Muscle of leg (tissue), 11 donors: ENCODE results near the gene EPC2. TPM values are rescaled to one million over a fixed set of nuclear protein-coding genes. Genes with fewer than 3 reads are reported as not detected.
A peak's percentile ranks its signal among the peaks of the same experiment; 100 is the strongest.

Experiments
- DNase-seq: peaks from one replicate; pipeline ENCODE4 v3.0.0; 2013
- H3K27ac ChIP-seq: one replicate; pipeline ENCODE4 v1.5.1; 2013; ENCODE audit warnings: mild to moderate bottlenecking, low read length, control low read depth
- H3K27me3 ChIP-seq: one replicate; pipeline ENCODE4 v1.6.1; 2013; ENCODE audit warnings: low read length; ENCODE audit not compliant: control insufficient read depth, insufficient read depth
- H3K36me3 ChIP-seq: one replicate; pipeline ENCODE4 v1.6.1; 2013; ENCODE audit warnings: low read length; ENCODE audit not compliant: control insufficient read depth, insufficient read depth
- H3K4me1 ChIP-seq: one replicate; pipeline ENCODE4 v1.6.1; 2013; ENCODE audit warnings: low read length; ENCODE audit not compliant: control insufficient read depth, insufficient read depth
- H3K4me3 ChIP-seq: one replicate; pipeline ENCODE4 v1.5.1; 2013; ENCODE audit warnings: low read length, control low read depth
- H3K9me3 ChIP-seq: replicated peaks from 2 replicates; pipeline ENCODE4 v1.6.1; 2013; ENCODE audit warnings: low read depth, low read length; ENCODE audit not compliant: control insufficient read depth
- WGBS: methylation state at CpG from one replicate; pipeline ENCODE4 v1.1.5; 2013; ENCODE audit warnings: missing lambda C conversion rate; ENCODE audit not compliant: insufficient coverage; 5-methylcytosine and 5-hydroxymethylcytosine counted together
- polyA plus RNA-seq, 8 donors: library from polyadenylated mRNA; unstranded; fragments of 120-200 nt; gene quantifications; one replicate each; pipeline versions ENCODE4 v1.2.1 to v1.2.3, GENCODE V29; 2013; ENCODE audit warnings: inconsistent platforms in 1 of 8, low replicate concordance in 1 of 8; ENCODE audit not compliant: insufficient read length in 8 of 8, insufficient read depth in 1 of 8
- total RNA-seq: library from RNA; stranded (reverse); fragments of 120-200 nt; gene quantifications from one replicate; pipeline ENCODE4 v1.2.4, GENCODE V29; 2013

Gene EPC2
- total and polyA plus RNA-seq, 9 donors, result 18.9 to 30.0 (median 24.4) TPM

GRCh38 chr2:148819019-148819585 lies 174.6 kb downstream of the EPC2 start:
- WGBS, result no CpG with 5 or more reads among the region's 4 CpGs
- Histone ChIP-seq H3K4me1 (no peaks in the 10 kb centered on the region), H3K27me3 (no peaks in the 10 kb centered on the region), H3K9me3 (no peaks in the 10 kb centered on the region), H3K27ac (no peak overlapping the region), H3K36me3 (no peaks in the 10 kb centered on the region), H3K4me3 (no peak overlapping the region)
- DNase-seq, result peak; percentile 79

GRCh38 chr2:148824190-148824589 lies 179.6 kb downstream of the EPC2 start:
- H3K27ac ChIP-seq, result no peak overlapping the region
- DNase-seq, result no peak
- no peak overlapping the region for H3K4me3 ChIP-seq
- no CpG with 5 or more reads among the region's 1 CpG for WGBS
- no peaks in the 10 kb centered on the region for H3K4me1 ChIP-seq
- H3K9me3 ChIP-seq, result no peaks in the 10 kb centered on the region
- no peaks in the 10 kb centered on the region for H3K27me3 ChIP-seq
- H3K36me3 ChIP-seq, result no peaks in the 10 kb centered on the region

GRCh38 chr2:148826791-148827190 lies 182.2 kb downstream of the EPC2 start:
- H3K27ac ChIP-seq, result no peak overlapping the region

DNA sequence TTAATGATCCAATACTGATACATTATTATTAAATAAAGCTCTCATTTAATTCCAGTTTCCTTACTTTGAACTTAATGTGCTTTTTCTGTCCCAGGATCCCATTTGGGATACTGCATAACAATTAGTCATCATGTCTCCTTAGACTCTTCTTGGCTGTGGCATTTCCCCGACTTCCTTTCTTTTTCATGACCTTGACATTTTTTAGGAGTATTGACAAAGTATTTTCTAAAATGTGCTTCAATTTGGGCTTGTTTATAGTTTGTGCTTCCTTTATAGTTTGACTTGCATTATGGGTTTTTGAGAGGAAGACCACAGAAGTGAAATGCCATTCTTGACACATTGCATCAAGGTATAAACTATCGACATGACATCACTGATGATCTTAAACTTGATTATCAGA lies 184.4 kb downstream of the EPC2 start:
- H3K4me3 ChIP-seq, result no peak overlapping the region
- no peak for DNase-seq
- WGBS, result no CpG with 5 or more reads among the region's 2 CpGs
- no peaks in the 10 kb centered on the region for H3K27me3 ChIP-seq
- H3K9me3 ChIP-seq, result no peaks in the 10 kb centered on the region
- no peaks in the 10 kb centered on the region for H3K36me3 ChIP-seq
- no peak overlapping the region for H3K27ac ChIP-seq
- no peaks in the 10 kb centered on the region for H3K4me1 ChIP-seq

More at GRCh38 chr2:148826791-148827190, 182.2 kb downstream of the EPC2 start:
- Histone ChIP-seq H3K4me3 (no peak overlapping the region), H3K9me3 (no peaks in the 10 kb centered on the region), H3K27me3 (no peaks in the 10 kb centered on the region), H3K4me1 (no peaks in the 10 kb centered on the region), H3K36me3 (no peaks in the 10 kb centered on the region)
- DNase-seq, result no peak

DNA sequence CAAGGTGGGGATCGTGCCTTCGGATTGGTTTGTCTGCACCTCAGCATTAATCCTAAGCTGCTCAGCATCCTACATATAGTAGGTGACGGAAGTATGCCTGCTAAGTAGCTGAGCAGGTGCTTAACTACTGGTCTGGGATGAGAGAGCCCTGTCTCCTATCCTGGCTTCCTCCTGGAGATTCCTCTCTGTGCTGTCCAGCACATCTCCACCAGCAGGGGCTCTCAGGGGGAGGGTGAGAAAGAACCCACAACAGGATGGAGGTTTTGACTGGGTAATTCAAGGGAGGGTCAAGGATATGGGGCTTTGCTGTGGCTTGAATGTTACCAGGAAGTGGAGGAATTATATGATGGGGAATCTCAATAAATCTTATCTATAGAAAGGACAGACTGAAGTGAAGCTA lies 185.1 kb downstream of the EPC2 start:
- no peak overlapping the region for H3K4me3 ChIP-seq
- no peaks in the 10 kb centered on the region for H3K9me3 ChIP-seq
- no peak for DNase-seq
- no peaks in the 10 kb centered on the region for H3K27me3 ChIP-seq
- no peak overlapping the region for H3K27ac ChIP-seq
- no CpG with 5 or more reads among the region's 3 CpGs for WGBS
- H3K36me3 ChIP-seq, result no peaks in the 10 kb centered on the region
- H3K4me1 ChIP-seq, result no peaks in the 10 kb centered on the region

DNA sequence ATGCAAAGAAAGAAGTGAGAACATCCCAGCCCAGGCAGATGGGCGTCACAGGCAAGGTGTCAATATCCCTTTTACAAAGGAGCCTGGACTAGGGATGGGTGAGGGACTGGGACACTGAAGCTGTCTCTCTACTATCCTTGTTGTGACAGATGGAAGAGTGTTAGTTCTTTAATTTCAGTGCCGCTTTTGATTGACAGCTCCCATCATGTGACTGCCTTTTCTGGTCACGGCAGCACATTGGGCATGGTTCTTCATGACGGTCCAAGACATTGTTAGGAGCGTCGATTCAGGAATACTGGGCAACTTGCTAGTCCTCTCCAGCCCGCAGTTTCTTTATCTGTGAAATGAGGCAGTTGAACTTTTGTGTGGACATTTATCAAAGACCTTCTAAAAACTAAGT lies 188.1 kb downstream of the EPC2 start:
- H3K27ac ChIP-seq, result no peak overlapping the region
- no peaks in the 10 kb centered on the region for H3K4me1 ChIP-seq
- H3K9me3 ChIP-seq, result no peaks in the 10 kb centered on the region
- no peak for DNase-seq
- H3K27me3 ChIP-seq, result no peaks in the 10 kb centered on the region
- no peak overlapping the region for H3K4me3 ChIP-seq
- no peaks in the 10 kb centered on the region for H3K36me3 ChIP-seq
- 100% methylated on average over 1 of the region's 7 CpGs for WGBS

Other genes starting within 250 kb of the EPC2 start
- gene KIF5C, start 230.5 kb downstream of the EPC2 start, total RNA-seq, result 0.66 TPM
- gene KIF5C, start 230.5 kb downstream of the EPC2 start, polyA plus RNA-seq, result 1 to 10 TPM in 5 of 8 donors, under 1 TPM in 3; 0.79 to 2.0 (median 1.2) TPM